Upper lobe of left lung (tissue), 6 donors: ENCODE measurements around the gene PLK3. TPM values are rescaled to one million over a fixed set of nuclear protein-coding genes. Genes with fewer than 3 reads are reported as not detected.

Source experiments
- ATAC-seq, 2 donors: fragments of 200-7000 bp; cut with Tn5 transposase; one replicate each; pipeline ENCODE4 v1.9.1; 2022; ENCODE audit warnings: mild to moderate bottlenecking in 2 of 2, moderate library complexity in 2 of 2; ENCODE audit not compliant: low FRiP score in 2 of 2
- DNase-seq, 2 donors: peaks; one replicate each; pipeline ENCODE4 v3.0.0-alpha.2; 2019 to 2020
- H3K27ac ChIP-seq, 4 donors: fragments of 200-600 bp; sonication (generic); one replicate each; pipeline ENCODE4 v1.5.1; 2016 to 2019
- H3K27me3 ChIP-seq, 4 donors: fragments of 200-600 bp; sonication (generic); one replicate each; pipeline ENCODE4 v1.5.1; 2017 to 2019
- H3K36me3 ChIP-seq, 4 donors: fragments of 200-600 bp; sonication (generic); one replicate each; pipeline ENCODE4 v1.5.1; 2016 to 2019
- H3K4me1 ChIP-seq, 4 donors: fragments of 200-600 bp; sonication (generic); one replicate each; pipeline ENCODE4 v1.5.1; 2018 to 2019
- H3K4me3 ChIP-seq, 4 donors: fragments of 200-600 bp; sonication (generic); one replicate each; pipeline ENCODE4 v1.5.1; 2017 to 2019; ENCODE audit warnings: mild to moderate bottlenecking in 2 of 4, moderate library complexity in 1 of 4
- H3K9me3 ChIP-seq, 4 donors: fragments of 200-600 bp; sonication (generic); one replicate each; pipeline ENCODE4 v1.5.1; 2018 to 2019
- CTCF ChIP-seq, 6 experiments: fragments of 450-650 bp in 4 of 6; fragments of 200-600 bp in 2 of 6; sonication (generic) in 2 of 6; IDR thresholded peaks; one replicate each; pipeline ENCODE4 v1.5.1; 2016 to 2019; ENCODE audit warnings: antibody characterized with exemption in 6 of 6
- EP300 ChIP-seq, 4 donors: sonication (generic); formaldehyde crosslinking; IDR thresholded peaks; one replicate each; pipeline ENCODE4 v1.5.1; 2017; ENCODE audit warnings: antibody characterized with exemption in 4 of 4, control low read depth in 2 of 4
- POLR2A ChIP-seq, 4 donors: fragments of 450-650 bp; IDR thresholded peaks; one replicate each; pipeline ENCODE4 v1.5.1; 2016 to 2017; ENCODE audit warnings: antibody characterized with exemption in 4 of 4, mild to moderate bottlenecking in 2 of 4
- POLR2AphosphoS5 ChIP-seq, 2 donors: sonication (generic); formaldehyde crosslinking; IDR thresholded peaks; one replicate each; pipeline ENCODE4 v1.5.1; 2017; ENCODE audit warnings: antibody characterized with exemption in 2 of 2
- WGBS, 2 donors: methylation state at CpG; one replicate each; pipeline ENCODE4 v1.1.5; 2017 to 2018; 5-methylcytosine and 5-hydroxymethylcytosine counted together
- total RNA-seq, 6 donors: library from RNA; depleted of rRNA in 4 of 6; stranded (reverse); fragments of >200 nt in 4 of 6; gene quantifications; one replicate each; pipeline versions ENCODE4 v1.1.0 to v1.2.1, GENCODE V29; 2016 to 2021
- donor health status: DM: no; HTN: no; CAD: no; lungs with moderate emphysema.
- donor health status: DM: no; HTN: yes; CAD: no; lungs with severe emphysema.

PLK3 gene
- total RNA-seq, 6 donors from 2014 or later: 24.9 to 72.4 (median 49.6) TPM

DNA sequence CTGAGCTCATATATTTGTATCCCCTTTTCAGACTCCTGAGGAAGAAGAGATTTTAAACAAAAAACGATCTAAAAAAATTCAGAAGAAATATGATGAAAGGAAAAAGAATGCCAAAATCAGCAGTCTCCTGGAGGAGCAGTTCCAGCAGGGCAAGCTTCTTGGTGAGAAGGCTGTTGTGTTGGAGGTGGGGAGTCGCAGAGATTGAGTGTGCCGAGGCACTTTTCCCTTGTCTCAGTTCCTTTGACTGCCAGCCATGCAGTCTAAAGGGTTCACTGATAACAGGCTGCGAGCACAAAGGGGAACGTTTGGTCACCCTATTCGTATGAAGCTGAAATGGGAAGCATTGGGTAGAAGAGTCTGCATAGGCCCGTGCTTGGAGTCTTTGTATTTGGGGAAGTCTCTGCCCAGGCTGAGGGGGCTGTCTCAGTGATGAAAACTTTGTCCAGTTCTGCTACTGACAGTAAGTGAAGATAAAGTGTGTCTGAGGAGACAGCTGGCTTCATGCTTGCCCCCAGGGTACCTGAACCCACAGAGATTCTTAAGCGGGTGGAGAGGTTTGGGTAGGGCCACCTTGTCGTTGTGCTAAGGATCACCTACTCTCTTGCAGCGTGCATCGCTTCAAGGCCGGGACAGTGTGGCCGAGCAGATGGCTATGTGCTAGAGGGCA is 22.1 kb upstream of the PLK3 start:
- Histone ChIP-seq H3K4me1 (peaks cover 16 to 33% (median 24%) of the 10 kb centered on the region in 4 donors), H3K9me3 (no peaks in the 10 kb centered on the region), H3K36me3 (peaks cover 11 to 62% (median 45%) of the 10 kb centered on the region in 4 donors), H3K4me3 (peak overlapping the region in 1 of 4 donors; percentile 91), H3K27me3 (no peaks in the 10 kb centered on the region), H3K27ac (no peak overlapping the region)
- WGBS, 2 donors: 70 to 72% methylated on average over 13 of the region's 13 CpGs
- TF ChIP-seq POLR2A (IDR thresholded peaks at IDR 0.05) (no peak), EP300 (IDR thresholded peaks at IDR 0.05) (no peak), CTCF (IDR thresholded peaks at IDR 0.05) (no peak), POLR2AphosphoS5 (IDR thresholded peaks at IDR 0.05) (no peak)
- no peak for ATAC-seq
- DNase-seq: no peak

- ATAC-seq: no peak
- H3K36me3 ChIP-seq: peaks cover 11 to 62% (median 45%) of the 10 kb centered on the region in 4 donors
- TF ChIP-seq CTCF (IDR thresholded peaks at IDR 0.05) (no peak), POLR2AphosphoS5 (IDR thresholded peaks at IDR 0.05) (no peak), EP300 (IDR thresholded peaks at IDR 0.05) (no peak), POLR2A (IDR thresholded peaks at IDR 0.05) (no peak)
These were observed 21.2 kb upstream of the PLK3 start for GRCh38 chr1:44778705-44779576.

DNA sequence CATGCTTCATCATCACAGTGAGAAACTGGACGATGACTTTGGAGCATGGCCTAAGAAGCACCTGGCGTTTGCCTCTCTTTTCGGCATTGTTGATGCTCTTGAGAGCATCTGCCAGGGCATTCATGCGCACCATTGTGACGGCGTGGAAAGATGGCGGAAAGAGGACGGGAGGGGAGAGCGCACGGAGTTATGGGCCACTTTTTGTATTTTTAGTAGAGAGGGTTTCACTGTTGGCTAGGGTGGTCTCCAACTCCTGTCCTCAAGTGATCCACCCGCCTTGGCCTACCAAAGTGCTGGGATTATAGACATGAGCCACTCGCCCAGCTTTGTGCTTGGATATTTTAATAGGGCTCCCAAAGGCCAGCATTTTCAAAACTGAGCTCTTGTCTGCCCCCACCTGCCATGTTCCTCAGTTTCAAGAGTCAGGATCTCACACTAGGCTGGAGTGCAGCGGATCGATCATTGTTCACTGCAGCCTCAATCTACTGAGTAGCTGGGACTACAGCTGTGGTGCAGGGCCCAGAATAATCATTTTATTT is 19.5 kb upstream of the PLK3 start:
- no peak for DNase-seq
- 94 to 97% methylated on average over 14 of the region's 14 CpGs for WGBS, 2 donors
- H3K4me1 ChIP-seq: peaks cover 32 to 48% (median 38%) of the 10 kb centered on the region in 4 donors
- no peak for ATAC-seq
- H3K27me3 ChIP-seq: no peaks in the 10 kb centered on the region
- H3K36me3 ChIP-seq: peaks cover 11 to 62% (median 45%) of the 10 kb centered on the region in 4 donors
- H3K4me3 ChIP-seq: no peak overlapping the region
- H3K27ac ChIP-seq: no peak overlapping the region
- no peaks in the 10 kb centered on the region for H3K9me3 ChIP-seq
- TF ChIP-seq EP300 (IDR thresholded peaks at IDR 0.05) (no peak), POLR2AphosphoS5 (IDR thresholded peaks at IDR 0.05) (no peak), POLR2A (IDR thresholded peaks at IDR 0.05) (no peak), CTCF (IDR thresholded peaks at IDR 0.05) (no peak)

More at GRCh38 chr1:44778705-44779576, 21.2 kb upstream of the PLK3 start:
- Histone ChIP-seq H3K27me3 (no peaks in the 10 kb centered on the region), H3K9me3 (no peaks in the 10 kb centered on the region), H3K27ac (no peak overlapping the region), H3K4me3 (no peak overlapping the region), H3K4me1 (peaks cover 22 to 38% (median 30%) of the 10 kb centered on the region in 4 donors)
- 90 to 98% methylated on average over 6 of the region's 6 CpGs for WGBS, 2 donors
- no peak for DNase-seq

- peaks cover 19 to 33% (median 32%) of the 10 kb centered on the region in 4 donors for H3K4me1 ChIP-seq
- H3K27me3 ChIP-seq: no peaks in the 10 kb centered on the region
- TF ChIP-seq EP300 (IDR thresholded peaks at IDR 0.05): no peak
- no peak for TF ChIP-seq POLR2AphosphoS5 (IDR thresholded peaks at IDR 0.05)
- no peak for TF ChIP-seq POLR2A (IDR thresholded peaks at IDR 0.05)
- no peak for TF ChIP-seq CTCF (IDR thresholded peaks at IDR 0.05)
- peak overlapping the region in 3 of 4 donors; percentile 40 to 56 (median 50) for H3K4me3 ChIP-seq
- no peak for DNase-seq
- H3K36me3 ChIP-seq: peaks cover 0 to 36% (median 24%) of the 10 kb centered on the region in 4 donors
- H3K27ac ChIP-seq: peak overlapping the region in 2 of 4 donors; percentile 34 to 50
- WGBS, 2 donors: 38 to 46% methylated on average over 8 of the region's 8 CpGs
- H3K9me3 ChIP-seq: no peaks in the 10 kb centered on the region
- ATAC-seq: no peak
These were observed 16.5 kb upstream of the PLK3 start for GRCh38 chr1:44783697-44784093.
